ENCODE data around the gene EEF1B2.
"Not testable (repeated sequence)": the region's sequence is repeated elsewhere in the genome, so short reads cannot be mapped to it uniquely, and the experiment has no call there.

Gene EEF1B2

DNA sequence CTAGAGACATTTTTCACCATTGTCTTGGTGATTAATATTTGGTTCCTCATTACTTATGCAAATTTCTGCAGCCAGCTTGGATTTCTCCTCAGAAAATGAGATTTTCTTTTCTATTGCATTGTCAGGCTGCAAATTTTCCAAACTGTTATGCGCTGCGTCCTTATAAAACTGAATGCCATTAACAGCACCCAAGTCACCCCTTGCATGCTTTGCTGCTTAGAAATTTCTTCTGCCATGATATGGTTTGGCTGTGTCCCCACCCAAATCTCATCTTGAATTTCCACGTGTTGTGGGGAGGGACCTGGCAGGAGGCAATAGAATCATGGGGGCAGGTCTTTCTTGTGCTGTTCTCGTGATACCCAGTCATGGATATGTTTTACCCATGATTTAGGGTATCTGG lies 8.5 kb downstream of the EEF1B2 start:
- not testable (repeated sequence) for DNase-seq

DNA sequence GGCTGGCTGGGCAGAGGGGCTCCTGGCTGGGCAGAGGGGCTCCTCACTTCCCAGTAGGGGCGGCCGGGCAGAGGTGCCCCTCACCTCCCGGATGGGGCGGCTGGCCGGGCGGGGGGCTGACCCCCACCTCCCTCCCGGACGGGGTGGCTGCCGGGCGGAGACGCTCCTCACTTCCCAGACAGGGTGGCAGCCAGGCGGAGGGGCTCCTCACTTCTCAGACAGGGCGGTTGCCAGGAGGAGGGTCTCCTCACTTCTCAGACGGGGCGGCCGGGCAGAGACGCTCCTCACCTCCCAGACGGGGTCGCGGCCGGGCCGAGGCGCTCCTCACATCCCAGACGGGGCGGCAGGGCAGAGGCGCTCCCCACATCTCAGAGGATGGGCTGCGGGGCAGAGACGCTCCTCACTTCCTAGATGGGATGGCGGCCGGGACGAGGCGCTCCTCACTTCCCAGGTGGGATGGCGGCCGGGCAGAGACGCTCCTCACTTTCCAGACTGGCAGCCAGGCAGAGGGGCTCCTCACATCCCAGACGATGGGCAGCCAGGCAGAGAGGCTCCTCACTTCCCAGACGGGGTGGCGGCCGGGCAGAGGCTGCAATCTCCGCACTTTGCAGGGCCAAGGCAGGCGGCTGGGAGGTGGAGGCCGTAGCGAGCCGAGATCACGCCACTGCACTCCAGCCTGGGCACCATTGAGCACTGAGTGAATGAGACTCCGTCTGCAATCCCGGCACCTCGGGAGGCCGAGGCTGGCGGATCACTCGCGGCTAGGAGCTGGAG lies 12.1 kb downstream of the EEF1B2 start:
- DNase-seq: not testable (repeated sequence)

- DNase-seq: no peak
Measured at GRCh38 chr2:206173147-206173546, 13.5 kb downstream of the EEF1B2 start.

GRCh38 chr2:206176121-206176520 lies 16.4 kb downstream of the EEF1B2 start:
- no peak for DNase-seq

DNA sequence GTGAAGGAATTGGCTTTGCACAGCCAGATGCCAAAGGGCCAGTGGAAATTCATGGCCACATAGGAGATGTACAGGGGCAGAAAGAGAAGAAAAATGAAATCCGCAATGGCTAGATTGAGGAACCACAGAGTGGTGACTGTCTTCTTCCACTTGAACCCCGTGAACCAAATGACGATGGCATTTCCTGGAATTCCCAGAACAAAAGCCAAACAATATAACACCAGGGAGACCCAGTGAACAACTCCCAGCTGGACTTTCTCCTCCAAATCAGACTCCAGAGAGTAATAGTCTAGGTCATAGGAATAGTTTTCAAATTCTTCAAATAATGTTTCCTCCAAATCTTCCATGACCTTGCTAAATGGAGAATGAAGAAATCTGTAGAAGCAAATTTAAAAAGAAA lies 17.2 kb downstream of the EEF1B2 start:
- no peak for DNase-seq

- not testable (repeated sequence) for DNase-seq
Measured at GRCh38 chr2:206181526-206181925, 21.8 kb downstream of the EEF1B2 start.

DNA sequence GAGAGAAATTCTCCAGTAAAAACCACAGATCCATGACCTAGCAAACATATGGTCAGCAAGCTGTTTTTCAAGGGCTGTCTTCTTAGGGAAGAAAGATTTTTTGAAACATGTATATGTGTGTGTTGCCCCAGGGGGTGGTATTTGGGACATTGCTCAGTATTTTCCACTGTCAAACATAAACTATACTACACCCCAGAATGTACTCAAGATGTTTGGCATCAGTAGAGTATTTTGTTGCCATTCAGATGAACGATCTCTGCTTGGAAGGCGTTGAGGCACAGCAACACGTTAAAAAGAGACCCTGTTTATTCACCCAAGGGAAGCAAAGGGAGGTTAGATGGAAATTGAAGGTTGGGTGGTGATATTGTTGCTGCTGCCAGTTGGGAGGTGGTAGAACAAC lies 30.0 kb downstream of the EEF1B2 start:
- no peak for DNase-seq

DNA sequence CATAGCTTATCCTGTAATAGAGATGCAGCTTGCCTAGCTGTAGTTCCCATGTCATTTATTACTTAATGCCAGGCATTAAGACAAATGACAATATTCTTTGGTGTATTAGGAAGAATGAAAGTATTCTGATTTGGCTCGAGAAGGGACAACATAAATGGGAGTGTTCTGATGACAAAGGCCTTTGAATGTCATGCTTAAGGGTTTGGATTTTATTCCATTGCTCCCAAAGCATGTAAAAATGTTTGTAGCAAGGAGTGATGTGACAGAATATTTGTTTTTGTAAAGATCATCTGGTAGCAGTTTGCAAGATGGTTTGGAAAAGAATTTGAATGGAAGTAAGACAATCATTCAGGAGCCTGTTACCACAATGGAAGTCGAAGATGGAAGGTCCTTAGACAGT lies 30.4 kb downstream of the EEF1B2 start:
- DNase-seq: no peak

- DNase-seq: no peak
Measured at GRCh38 chr2:206190689-206191088, 31.0 kb downstream of the EEF1B2 start.

DNA sequence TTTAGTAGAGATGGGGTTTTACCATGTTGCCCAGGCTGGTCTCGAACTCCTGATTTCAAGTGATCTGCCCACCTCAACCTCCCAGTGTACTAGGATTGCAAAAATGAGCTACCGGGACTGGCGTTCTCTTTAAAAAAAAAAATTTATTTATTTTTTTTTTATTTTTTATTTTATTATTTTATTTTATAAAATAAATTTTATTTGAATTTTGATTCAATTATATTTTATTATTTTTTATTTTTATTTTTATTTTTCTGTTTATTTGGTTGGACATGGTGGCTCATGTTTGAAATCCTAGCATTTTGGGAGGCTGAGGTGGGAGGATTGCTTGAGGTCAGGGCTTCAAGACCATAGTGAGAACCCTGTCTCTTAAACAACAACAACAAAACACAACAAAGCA lies 32.5 kb downstream of the EEF1B2 start:
- no peak for DNase-seq

DNA sequence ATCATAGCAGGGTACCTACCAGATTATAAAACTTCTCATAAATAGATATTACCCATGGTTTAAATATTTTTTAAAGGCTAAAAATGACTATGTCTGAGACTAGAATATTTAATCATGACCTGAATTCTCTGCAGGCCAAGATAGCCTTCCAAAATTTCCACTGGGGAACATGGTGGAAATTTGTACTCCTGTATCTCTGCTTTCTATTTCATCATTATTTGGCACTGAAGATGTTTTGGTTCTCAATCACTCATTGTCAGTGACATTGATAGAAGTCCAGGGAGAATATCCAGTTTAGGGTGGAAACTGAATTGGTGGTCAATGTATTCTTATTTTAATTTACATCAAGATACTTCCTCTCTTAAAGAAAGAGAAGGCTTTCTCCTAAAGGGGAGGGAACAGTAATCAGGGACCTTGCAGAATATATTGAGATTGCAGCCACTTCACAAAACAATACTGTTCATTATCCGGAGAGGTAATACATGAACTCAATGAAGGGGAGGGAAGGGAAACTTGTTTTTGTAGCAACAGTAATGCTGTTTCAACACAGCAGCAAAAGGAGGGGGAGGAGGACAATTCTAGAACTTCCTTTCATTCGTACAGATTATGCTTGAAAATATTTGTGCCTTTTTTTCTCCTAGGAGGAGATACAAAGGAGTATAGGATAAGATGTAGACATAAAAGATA lies 34.1 kb downstream of the EEF1B2 start:
- no peak for DNase-seq

GRCh38 chr2:206198677-206199076 lies 39.0 kb downstream of the EEF1B2 start:
- no peak for DNase-seq

DNA sequence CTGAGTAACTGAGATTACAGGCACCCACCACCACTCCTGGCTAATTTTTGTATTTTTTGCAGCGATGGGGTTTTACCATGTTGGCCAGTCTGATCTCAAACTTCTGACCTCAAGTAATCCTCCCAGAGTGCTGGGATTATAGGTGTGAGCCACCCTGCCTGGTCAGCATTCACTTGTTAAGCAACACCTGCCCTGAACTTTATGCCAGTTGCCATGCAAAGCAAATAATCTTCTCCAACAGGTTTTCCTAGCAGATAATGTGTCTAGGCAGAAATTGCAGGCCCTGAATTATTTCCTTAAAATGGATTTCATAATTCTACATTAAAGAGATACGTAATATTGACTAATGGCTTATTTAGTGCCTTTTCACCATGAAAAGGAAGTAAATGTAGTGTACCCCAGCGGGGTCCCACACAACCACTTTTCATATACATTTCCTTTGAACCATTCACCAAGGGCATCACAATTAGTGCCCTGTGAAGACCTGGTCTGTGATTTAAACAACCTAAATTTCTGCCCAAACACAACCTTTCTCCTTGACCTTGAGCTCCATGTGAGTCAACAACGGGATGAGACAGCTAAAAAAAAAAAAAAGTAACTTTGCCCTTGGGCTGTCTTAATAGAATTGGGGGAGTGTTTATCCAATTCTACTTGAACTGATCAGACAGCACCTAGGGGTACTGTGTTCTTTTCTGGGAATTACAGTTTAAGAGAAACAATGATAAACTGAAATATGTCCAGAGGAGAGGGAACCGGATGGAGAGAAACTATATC lies 41.6 kb downstream of the EEF1B2 start:
- DNase-seq: no peak

- no peak for DNase-seq
Measured at GRCh38 chr2:206202446-206202845, 42.8 kb downstream of the EEF1B2 start.

DNA sequence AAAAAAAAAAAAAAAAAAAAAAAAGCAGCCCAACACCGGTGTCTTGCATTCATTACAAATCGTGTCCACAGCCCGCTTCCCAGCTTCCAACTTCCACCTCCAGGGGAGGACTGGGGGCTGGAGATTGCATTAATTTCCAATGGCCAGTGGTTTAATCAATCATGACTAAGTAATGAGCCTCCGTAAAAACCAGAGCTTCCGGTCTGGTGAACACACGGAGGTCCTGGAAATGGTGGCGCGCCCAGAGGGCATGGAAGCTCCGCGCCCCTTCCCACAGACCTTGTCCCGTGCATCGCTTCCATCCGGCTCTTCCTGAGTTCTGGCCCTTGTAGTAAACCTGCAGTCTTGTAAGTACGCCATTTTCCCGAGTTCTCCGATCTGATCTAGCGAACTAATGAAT lies 43.6 kb downstream of the EEF1B2 start:
- DNase-seq: no peak

DNA sequence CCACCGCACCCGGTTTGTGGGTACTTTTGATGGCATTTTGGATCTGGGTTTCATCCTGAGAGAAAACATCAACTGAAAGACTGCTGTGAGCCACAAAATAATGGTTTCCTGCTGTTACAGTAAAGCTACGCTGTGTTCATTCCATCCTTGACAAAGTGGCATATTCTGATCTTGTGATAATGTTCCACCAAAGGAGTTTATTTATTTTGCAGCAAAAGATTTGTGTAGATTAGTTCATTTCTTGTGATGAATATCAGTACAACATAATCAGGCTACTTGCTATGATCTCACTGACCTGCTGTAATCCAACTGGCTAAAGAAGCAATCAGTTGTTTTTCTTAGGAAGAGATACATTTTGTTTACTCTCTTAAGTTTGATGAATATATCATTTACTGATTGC lies 45.0 kb downstream of the EEF1B2 start:
- no peak for DNase-seq

- not testable (repeated sequence) for DNase-seq
Measured at GRCh38 chr2:206207316-206207715, 47.6 kb downstream of the EEF1B2 start.

DNA sequence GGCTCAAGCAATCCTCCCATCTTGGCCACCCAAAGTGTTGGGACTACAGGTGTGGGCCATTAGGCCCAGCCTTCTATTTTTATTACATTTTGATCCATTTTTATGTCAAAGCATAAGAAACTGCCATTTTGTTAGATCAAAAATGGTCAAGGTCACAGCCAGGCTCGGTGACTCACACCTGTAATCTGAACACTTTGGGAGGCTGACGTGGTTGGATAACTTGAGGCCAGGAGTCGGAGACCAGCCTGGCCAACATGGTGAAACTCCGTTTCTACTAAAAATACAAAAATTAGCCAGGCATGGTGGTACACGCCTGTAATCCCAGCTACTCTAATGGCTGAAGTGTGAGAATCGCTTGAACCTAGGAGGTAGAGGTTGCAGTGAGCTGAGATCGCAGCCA lies 49.2 kb downstream of the EEF1B2 start:
- DNase-seq: no peak

GRCh38 chr2:206211657-206212255 lies 52.1 kb downstream of the EEF1B2 start:
- no peak for DNase-seq

Data from activated CD4-positive, alpha-beta T cell treated with anti-CD3 and anti-CD28 coated beads, Interleukin-2, Interleukin-6, amounts not matched to agents 100 ng/mL and 50 ng/mL, durations not matched to agents 16 hours and 8 hours (primary cell).